HG02885 (cell line): Measurements from ENCODE around the gene MDK.

Source experiments
- ATAC-seq: cut with Tn5 transposase; IDR thresholded peaks from one replicate; pipeline ENCODE4 v1.9.1; 2021; ENCODE audit warnings: mild to moderate bottlenecking; ENCODE audit not compliant: unreplicated experiment, poor library complexity

MDK gene

GRCh38 chr11:46347637-46348311 lies 33.7 kb upstream of the MDK start:
- no peak for ATAC-seq

GRCh38 chr11:46348566-46349401 lies 32.7 kb upstream of the MDK start:
- no peak for ATAC-seq

- ATAC-seq: no peak
Measured at GRCh38 chr11:46350695-46351094, 30.8 kb upstream of the MDK start.

GRCh38 chr11:46351148-46351547 lies 30.3 kb upstream of the MDK start:
- no peak for ATAC-seq

GRCh38 chr11:46351606-46352005 lies 29.9 kb upstream of the MDK start:
- ATAC-seq: no peak

GRCh38 chr11:46352063-46352841 lies 29.2 kb upstream of the MDK start:
- ATAC-seq: no peak

- no peak for ATAC-seq
Measured at GRCh38 chr11:46353698-46354097, 27.8 kb upstream of the MDK start.

- no peak for ATAC-seq
Measured at GRCh38 chr11:46356924-46357482, 24.5 kb upstream of the MDK start.

- no peak for ATAC-seq
Measured at GRCh38 chr11:46357483-46357936, 24.0 kb upstream of the MDK start.

- no peak for ATAC-seq
Measured at GRCh38 chr11:46359953-46360352, 21.5 kb upstream of the MDK start.

GRCh38 chr11:46360878-46361277 lies 20.6 kb upstream of the MDK start:
- ATAC-seq: peak; percentile 25

GRCh38 chr11:46361283-46362155 lies 19.9 kb upstream of the MDK start:
- ATAC-seq: peak; percentile 95

GRCh38 chr11:46362156-46363030 lies 19.1 kb upstream of the MDK start:
- ATAC-seq: no peak

- ATAC-seq: no peak
Measured at GRCh38 chr11:46363031-46363407, 18.4 kb upstream of the MDK start.

- no peak for ATAC-seq
Measured at GRCh38 chr11:46363455-46364005, 17.9 kb upstream of the MDK start.

GRCh38 chr11:46364056-46364455 lies 17.4 kb upstream of the MDK start:
- no peak for ATAC-seq

- no peak for ATAC-seq
Measured at GRCh38 chr11:46364791-46365190, 16.7 kb upstream of the MDK start.

GRCh38 chr11:46366260-46366659 lies 15.2 kb upstream of the MDK start:
- ATAC-seq: no peak
